Epithelial cell of proximal tubule (primary cell): Measurements from ENCODE around the gene MCIDAS. TPM values are rescaled to one million over a fixed set of nuclear protein-coding genes. Genes with fewer than 3 reads are reported as not detected.

Source experiments
- DNase-seq: peaks from one replicate; pipeline ENCODE4 v3.0.0-alpha.2; 2011; ENCODE audit warnings: low read depth
- H3K4me3 ChIP-seq: 2 replicates; pipeline ENCODE4 v1.5.1; 2011; ENCODE audit warnings: low read depth, mild to moderate bottlenecking, low read length
- total RNA-seq: library from RNA; depleted of rRNA; stranded (reverse); fragments of >200 nt; gene quantifications from 2 replicates; pipeline ENCODE4 v1.2.3, GENCODE V29; 2015
- TF ChIP-seq, protein P1 (sequence below): conservative IDR thresholded peaks from 2 replicates; pipeline ENCODE4 v1.5.1; 2012; ENCODE audit warnings: low read depth, mild to moderate bottlenecking, low read length

MCIDAS gene
- total RNA-seq, 1 donor from 2014 or later = 0.06 TPM

- no peak overlapping the region for H3K4me3 ChIP-seq
- TF ChIP-seq, protein P1, sequence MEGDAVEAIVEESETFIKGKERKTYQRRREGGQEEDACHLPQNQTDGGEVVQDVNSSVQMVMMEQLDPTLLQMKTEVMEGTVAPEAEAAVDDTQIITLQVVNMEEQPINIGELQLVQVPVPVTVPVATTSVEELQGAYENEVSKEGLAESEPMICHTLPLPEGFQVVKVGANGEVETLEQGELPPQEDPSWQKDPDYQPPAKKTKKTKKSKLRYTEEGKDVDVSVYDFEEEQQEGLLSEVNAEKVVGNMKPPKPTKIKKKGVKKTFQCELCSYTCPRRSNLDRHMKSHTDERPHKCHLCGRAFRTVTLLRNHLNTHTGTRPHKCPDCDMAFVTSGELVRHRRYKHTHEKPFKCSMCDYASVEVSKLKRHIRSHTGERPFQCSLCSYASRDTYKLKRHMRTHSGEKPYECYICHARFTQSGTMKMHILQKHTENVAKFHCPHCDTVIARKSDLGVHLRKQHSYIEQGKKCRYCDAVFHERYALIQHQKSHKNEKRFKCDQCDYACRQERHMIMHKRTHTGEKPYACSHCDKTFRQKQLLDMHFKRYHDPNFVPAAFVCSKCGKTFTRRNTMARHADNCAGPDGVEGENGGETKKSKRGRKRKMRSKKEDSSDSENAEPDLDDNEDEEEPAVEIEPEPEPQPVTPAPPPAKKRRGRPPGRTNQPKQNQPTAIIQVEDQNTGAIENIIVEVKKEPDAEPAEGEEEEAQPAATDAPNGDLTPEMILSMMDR = no peak
- DNase-seq = no peak
These were observed 38.2 kb downstream of the MCIDAS start for GRCh38 chr5:55188656-55189540.

DNA sequence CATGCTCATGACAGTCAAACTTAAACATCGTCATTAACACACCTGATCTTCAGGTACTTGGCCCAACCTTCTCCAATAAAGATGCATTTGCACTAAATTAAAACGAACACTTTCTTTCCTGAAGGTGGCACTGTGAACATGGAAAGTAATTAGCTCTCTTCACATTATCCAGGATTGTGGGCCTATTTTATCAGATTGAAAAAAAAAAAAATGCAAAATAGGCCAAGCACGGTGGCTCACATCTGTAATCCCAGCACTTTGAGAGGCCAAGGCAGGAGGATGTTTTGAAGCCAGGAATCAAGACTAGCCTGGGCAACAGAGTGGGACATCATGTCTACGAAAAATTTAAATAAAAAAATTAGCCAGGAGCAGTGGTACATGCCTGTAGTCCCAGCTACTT is 39.7 kb downstream of the MCIDAS start:
- H3K4me3 ChIP-seq = no peak overlapping the region
- no peak for DNase-seq
- TF ChIP-seq, protein P1 = peak; percentile 57

DNA sequence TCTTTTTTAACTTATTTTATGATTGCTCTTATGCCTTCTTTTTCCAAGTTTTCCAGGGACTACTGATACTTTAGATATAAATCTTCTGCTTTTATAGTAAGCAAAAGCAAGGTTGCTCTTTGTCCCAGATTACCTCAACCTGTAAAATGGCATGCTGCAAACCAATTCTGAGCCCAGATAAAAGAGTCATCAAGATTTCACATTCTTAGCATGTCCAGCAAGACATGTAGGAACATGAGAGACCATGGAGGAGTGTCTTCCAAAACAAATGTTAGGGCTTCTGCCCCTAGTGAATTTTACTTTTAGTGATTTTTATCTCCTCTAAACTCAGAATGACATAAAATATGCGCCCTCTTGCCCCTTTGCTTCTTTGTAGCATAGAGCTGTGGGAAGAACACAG is 47.1 kb downstream of the MCIDAS start:
- TF ChIP-seq, protein P1 = no peak
- DNase-seq = no peak
- H3K4me3 ChIP-seq = no peak overlapping the region

GRCh38 chr5:55177078-55177477 is 50.0 kb downstream of the MCIDAS start:
- TF ChIP-seq, protein P1 = no peak
- DNase-seq = no peak
- H3K4me3 ChIP-seq = no peak overlapping the region

DNA sequence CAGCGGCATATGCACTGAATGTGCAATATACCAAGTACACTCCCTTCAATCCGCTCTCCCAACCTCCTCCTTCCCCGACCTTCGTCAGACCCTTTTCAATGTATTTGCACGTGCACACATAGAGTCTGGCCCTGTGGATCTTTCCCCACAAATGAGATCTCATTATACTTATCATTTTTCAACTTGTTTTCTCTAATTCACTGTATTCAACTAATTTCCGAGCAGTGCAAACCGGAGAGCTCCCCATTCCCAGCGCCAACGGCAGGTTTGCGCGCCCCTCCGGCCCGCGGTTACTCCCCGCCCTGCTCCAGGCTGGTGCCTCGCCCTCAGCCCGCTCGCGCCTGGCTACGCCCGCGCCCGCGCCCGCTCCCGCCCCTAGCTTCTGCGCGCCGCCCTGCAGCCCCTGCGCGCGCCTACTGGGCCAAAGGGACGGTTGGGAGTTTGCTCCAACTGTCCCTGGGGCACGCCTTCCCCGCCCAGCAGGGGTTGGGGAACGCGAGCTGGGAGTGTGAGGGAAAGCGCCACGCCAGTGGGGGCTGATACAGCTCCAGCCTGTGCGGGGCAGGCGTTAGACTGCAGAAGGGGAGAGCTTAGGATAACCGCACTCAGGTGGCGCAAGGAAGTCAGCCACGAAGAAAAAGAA is 50.8 kb downstream of the MCIDAS start:
- DNase-seq = no peak

DNA sequence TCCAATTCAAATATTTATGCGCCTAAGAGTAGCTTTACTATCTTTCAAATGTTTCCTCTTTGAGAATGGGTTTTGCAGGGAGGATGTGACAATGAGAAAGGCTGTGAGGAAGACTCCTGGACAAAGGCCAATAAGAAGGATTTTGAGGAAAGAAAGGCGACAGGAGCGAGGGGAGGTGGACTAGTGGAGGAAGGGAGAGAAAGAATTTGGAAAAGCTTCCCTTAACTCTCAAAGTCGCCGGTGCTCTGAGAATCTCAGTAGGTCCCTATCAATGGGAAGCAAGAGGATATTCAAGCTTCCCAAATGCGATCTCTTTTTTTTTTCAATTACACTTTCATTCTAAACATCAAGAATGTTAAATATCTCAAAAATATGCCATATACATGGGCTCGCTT is 51.3 kb downstream of the MCIDAS start:
- peak overlapping the region; percentile 56 for H3K4me3 ChIP-seq
- TF ChIP-seq, protein P1 = no peak
- DNase-seq = no peak

More for the DNA sequence above, 50.8 kb downstream of the MCIDAS start:
- peak overlapping the region; percentile 56 for H3K4me3 ChIP-seq
- TF ChIP-seq, protein P1 = no peak
